Fibroblast of lung (primary cell): ENCODE data around the gene ABCB1. TPM values are rescaled to one million over a fixed set of nuclear protein-coding genes. Genes with fewer than 3 reads are reported as not detected.

Experiments used
- DNase-seq, 2 donors: peaks; one replicate each; pipeline versions ENCODE4 v3.0.0 to v3.0.0-alpha.2; 2010; ENCODE audit warnings: low read depth in 2 of 2
- H2AFZ ChIP-seq: 2 replicates; pipeline ENCODE4 v1.5.1; 2012; ENCODE audit warnings: low read length, control low read depth, inconsistent platforms
- H3K27ac ChIP-seq: 2 replicates; pipeline ENCODE4 v1.5.1; 2011; ENCODE audit warnings: low read length, control low read depth; ENCODE audit not compliant: insufficient read depth
- H3K27me3 ChIP-seq: 2 replicates; pipeline ENCODE4 v1.5.1; 2011; ENCODE audit warnings: mild to moderate bottlenecking, low read length; ENCODE audit not compliant: control insufficient read depth, insufficient read depth
- H3K36me3 ChIP-seq: 2 replicates; pipeline ENCODE4 v1.5.1; 2011; ENCODE audit warnings: low read length; ENCODE audit not compliant: control insufficient read depth, insufficient read depth
- H3K4me1 ChIP-seq: 2 replicates; pipeline ENCODE4 v1.5.1; 2011; ENCODE audit warnings: low read length; ENCODE audit not compliant: control insufficient read depth, insufficient read depth; ENCODE audit errors: extremely low read depth
- H3K4me2 ChIP-seq: 2 replicates; pipeline ENCODE4 v1.5.1; 2011; ENCODE audit warnings: low read length, control low read depth; ENCODE audit not compliant: insufficient read depth; ENCODE audit errors: extremely low read depth
- H3K4me3 ChIP-seq, 4 experiments: fragments of 200-600 bp in 1 of 4; sonication (generic) in 1 of 4; replicated peaks in 1 of 4; 2 replicates each; pipeline ENCODE4 v1.5.1; 2011 to 2016; ENCODE audit warnings: low read length in 4 of 4, low read depth in 3 of 4, mild to moderate bottlenecking in 3 of 4, control low read depth in 2 of 4, inconsistent platforms in 1 of 4, mixed read lengths in 1 of 4; ENCODE audit not compliant: insufficient read depth in 1 of 4; ENCODE audit errors: control extremely low read depth in 1 of 4
- H3K79me2 ChIP-seq: 2 replicates; pipeline ENCODE4 v1.5.1; 2012; ENCODE audit warnings: mild to moderate bottlenecking, low read length, inconsistent platforms; ENCODE audit not compliant: control insufficient read depth, insufficient read depth
- H3K9ac ChIP-seq: 2 replicates; pipeline ENCODE4 v1.5.1; 2011; ENCODE audit warnings: mild to moderate bottlenecking, low read length, control low read depth; ENCODE audit not compliant: insufficient read depth
- H3K9me3 ChIP-seq: 2 replicates; pipeline ENCODE4 v1.5.1; 2012; ENCODE audit warnings: low read depth, low read length; ENCODE audit not compliant: control insufficient read depth, insufficient read depth
- H4K20me1 ChIP-seq: 2 replicates; pipeline ENCODE4 v1.5.1; 2011; ENCODE audit warnings: low read length; ENCODE audit not compliant: control insufficient read depth, insufficient read depth; ENCODE audit errors: extremely low read depth
- EZH2 ChIP-seq: IDR thresholded peaks from 2 replicates; pipeline ENCODE4 v1.5.1; 2012; ENCODE audit warnings: low read length, control low read depth, mild to moderate bottlenecking; ENCODE audit errors: missing control alignments
- polyA plus RNA-seq, 2 donors: library from polyadenylated mRNA; depleted of rRNA in 1 of 2; stranded (reverse) in 1 of 2; unstranded in 1 of 2; fragments of >200 nt; gene quantifications; 2 replicates each; pipeline ENCODE4 v1.2.1, GENCODE V29; 2011 to 2012; ENCODE audit warnings: missing spikeins in 1 of 2
- total RNA-seq: library from RNA; depleted of rRNA; stranded (reverse); fragments of >200 nt; gene quantifications from 2 replicates; pipeline ENCODE4 v1.2.1, GENCODE V29; 2014
- TF ChIP-seq, protein P1 (sequence below), 2 donors: IDR thresholded peaks in 1 of 2; conservative IDR thresholded peaks in 1 of 2; 1 replicate in 1 of 2; 2 replicates in 1 of 2; pipeline ENCODE4 v1.5.1; 2011 to 2012; ENCODE audit warnings: low read length in 2 of 2, control low read depth in 1 of 2, inconsistent platforms in 1 of 2, low read depth in 1 of 2, mild to moderate bottlenecking in 1 of 2

Gene ABCB1
- total and polyA plus RNA-seq, 2 donors (not counting 1 experiment from before 2014, with no cell fraction given), result 1.1 to 4.8 TPM

DNA sequence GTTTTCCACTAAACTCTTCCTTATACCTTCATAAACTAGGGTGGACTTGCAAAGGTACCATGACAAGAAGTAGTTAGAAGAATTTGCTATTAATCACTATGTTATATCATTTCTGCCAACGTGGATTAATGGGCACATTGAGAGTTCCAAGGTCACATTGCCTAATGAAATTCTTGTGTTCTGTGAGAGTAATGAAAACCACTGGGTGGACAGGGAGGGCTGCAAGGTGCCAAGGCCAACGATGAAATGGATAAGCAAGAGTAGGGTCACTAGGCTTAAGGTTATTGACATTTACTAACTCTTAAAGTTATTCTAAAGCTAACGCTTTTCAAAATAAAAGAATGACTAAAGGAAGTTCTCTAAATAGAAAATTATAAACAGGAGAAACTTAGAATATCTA lies 118.6 kb downstream of the ABCB1 start:
- no peak overlapping the region for H3K4me3 ChIP-seq
- H4K20me1 ChIP-seq, result no peaks in the 10 kb centered on the region
- no peaks in the 10 kb centered on the region for H3K4me1 ChIP-seq
- no peak overlapping the region for H2AFZ ChIP-seq
- TF ChIP-seq EZH2, result no peak
- TF ChIP-seq, protein P1, sequence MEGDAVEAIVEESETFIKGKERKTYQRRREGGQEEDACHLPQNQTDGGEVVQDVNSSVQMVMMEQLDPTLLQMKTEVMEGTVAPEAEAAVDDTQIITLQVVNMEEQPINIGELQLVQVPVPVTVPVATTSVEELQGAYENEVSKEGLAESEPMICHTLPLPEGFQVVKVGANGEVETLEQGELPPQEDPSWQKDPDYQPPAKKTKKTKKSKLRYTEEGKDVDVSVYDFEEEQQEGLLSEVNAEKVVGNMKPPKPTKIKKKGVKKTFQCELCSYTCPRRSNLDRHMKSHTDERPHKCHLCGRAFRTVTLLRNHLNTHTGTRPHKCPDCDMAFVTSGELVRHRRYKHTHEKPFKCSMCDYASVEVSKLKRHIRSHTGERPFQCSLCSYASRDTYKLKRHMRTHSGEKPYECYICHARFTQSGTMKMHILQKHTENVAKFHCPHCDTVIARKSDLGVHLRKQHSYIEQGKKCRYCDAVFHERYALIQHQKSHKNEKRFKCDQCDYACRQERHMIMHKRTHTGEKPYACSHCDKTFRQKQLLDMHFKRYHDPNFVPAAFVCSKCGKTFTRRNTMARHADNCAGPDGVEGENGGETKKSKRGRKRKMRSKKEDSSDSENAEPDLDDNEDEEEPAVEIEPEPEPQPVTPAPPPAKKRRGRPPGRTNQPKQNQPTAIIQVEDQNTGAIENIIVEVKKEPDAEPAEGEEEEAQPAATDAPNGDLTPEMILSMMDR (conservative IDR thresholded peaks at IDR 0.05 in 1 of 2, IDR thresholded peaks at IDR 0.05 in 1 of 2; ENCODE audit: low read depth in 1 of 2, low read length in 2 of 2), result no peak
- DNase-seq, result no peak
- H3K4me2 ChIP-seq, result no peak overlapping the region
- no peaks in the 10 kb centered on the region for H3K27me3 ChIP-seq
- no peaks in the 10 kb centered on the region for H3K36me3 ChIP-seq
- H3K27ac ChIP-seq, result no peak overlapping the region
- no peaks in the 10 kb centered on the region for H3K79me2 ChIP-seq
- no peak overlapping the region for H3K9ac ChIP-seq
- no peaks in the 10 kb centered on the region for H3K9me3 ChIP-seq

DNA sequence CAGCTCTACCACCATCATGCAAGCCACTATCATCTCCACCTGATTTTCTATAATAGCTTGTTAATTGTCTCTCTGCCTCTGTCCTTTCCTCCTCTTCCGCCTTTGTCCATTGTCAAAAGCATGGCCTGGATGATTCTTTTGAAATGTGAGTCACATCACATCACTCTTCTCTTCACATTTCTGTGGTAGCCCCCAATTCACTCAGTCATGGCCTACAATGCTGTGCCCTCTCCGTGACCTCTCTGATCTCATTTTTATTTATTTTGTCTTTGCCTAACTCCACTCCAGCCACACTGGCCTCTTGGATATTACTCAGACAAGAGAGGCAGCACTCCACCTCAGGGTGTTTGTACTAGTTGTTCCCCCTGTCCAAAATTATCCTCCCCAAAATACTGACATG lies 120.3 kb downstream of the ABCB1 start:
- Histone ChIP-seq H3K79me2 (no peaks in the 10 kb centered on the region), H3K36me3 (no peaks in the 10 kb centered on the region), H3K9ac (no peak overlapping the region), H3K27me3 (peaks cover 8% of the 10 kb centered on the region), H4K20me1 (no peaks in the 10 kb centered on the region), H3K27ac (no peak overlapping the region), H3K4me2 (no peak overlapping the region), H3K4me3 (no peak overlapping the region), H3K9me3 (no peaks in the 10 kb centered on the region), H2AFZ (no peak overlapping the region), H3K4me1 (no peaks in the 10 kb centered on the region)
- peak in 1 of 2 donors; percentile 76 for DNase-seq
- TF ChIP-seq, protein P1 (conservative IDR thresholded peaks at IDR 0.05 in 1 of 2, IDR thresholded peaks at IDR 0.05 in 1 of 2; ENCODE audit: low read depth in 1 of 2, low read length in 2 of 2), result no peak
- TF ChIP-seq EZH2, result no peak

DNA sequence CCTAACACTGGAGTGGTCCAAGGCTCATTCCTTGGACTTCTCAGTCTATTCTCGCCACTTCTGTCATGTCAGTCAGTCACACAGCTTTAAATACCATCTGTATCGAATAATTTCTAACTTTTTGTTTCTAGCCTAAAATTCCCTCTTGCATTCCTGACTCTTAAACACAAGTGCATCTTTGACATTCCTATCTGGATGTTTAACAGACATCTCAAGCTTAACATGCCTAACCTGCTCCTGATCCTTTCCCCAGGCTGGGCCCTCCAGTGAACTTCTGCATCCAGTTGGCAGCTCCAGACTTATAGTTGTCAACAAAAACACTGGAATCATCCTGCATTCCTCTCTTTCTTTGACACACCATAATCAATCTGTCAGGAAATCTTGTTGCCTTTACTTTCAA lies 120.7 kb downstream of the ABCB1 start:
- H3K9ac ChIP-seq, result no peak overlapping the region
- H4K20me1 ChIP-seq, result no peaks in the 10 kb centered on the region
- H3K27ac ChIP-seq, result no peak overlapping the region
- no peak overlapping the region for H2AFZ ChIP-seq
- no peak overlapping the region for H3K4me3 ChIP-seq
- H3K9me3 ChIP-seq, result no peaks in the 10 kb centered on the region
- no peaks in the 10 kb centered on the region for H3K36me3 ChIP-seq
- no peak overlapping the region for H3K4me2 ChIP-seq
- no peaks in the 10 kb centered on the region for H3K4me1 ChIP-seq
- no peaks in the 10 kb centered on the region for H3K79me2 ChIP-seq
- H3K27me3 ChIP-seq, result peaks cover 12% of the 10 kb centered on the region
- no peak for TF ChIP-seq EZH2
- TF ChIP-seq, protein P1 (conservative IDR thresholded peaks at IDR 0.05 in 1 of 2, IDR thresholded peaks at IDR 0.05 in 1 of 2; ENCODE audit: low read depth in 1 of 2, low read length in 2 of 2), result no peak
- DNase-seq, result peak in 1 of 2 donors; percentile 49
